Activated CD4-positive, alpha-beta T cell treated with anti-CD3 and anti-CD28 coated beads for 4 hours (primary cell): ENCODE data around the gene TSGA10IP.

Source experiments
- DNase-seq, 2 donors: peaks; one replicate each; pipeline ENCODE4 v3.0.0-alpha.2; 2020

Gene TSGA10IP

GRCh38 chr11:65918211-65919140 is 26.8 kb upstream of the TSGA10IP start, which contains the start of gene C11orf68:
TSS of gene C11orf68 (minus strand) at chr11:65919062. CDS start at chr11:65919031, 31 bp downstream.
- no peak for DNase-seq

- peak; percentile 99 to 100 for DNase-seq
These were observed 26.1 kb upstream of the TSGA10IP start, which contains the start of gene DRAP1 for GRCh38 chr11:65919141-65919572. TSS of gene DRAP1 (plus strand) at chr11:65919426. CDS start at chr11:65919502, 76 bp downstream.

- peak; percentile 62 to 71 for DNase-seq
These were observed 25.5 kb upstream of the TSGA10IP start for GRCh38 chr11:65919573-65920371.

GRCh38 chr11:65920372-65920802 is 24.9 kb upstream of the TSGA10IP start:
- no peak for DNase-seq

GRCh38 chr11:65921033-65921555 is 24.2 kb upstream of the TSGA10IP start:
- DNase-seq = no peak

GRCh38 chr11:65921876-65922275 is 23.4 kb upstream of the TSGA10IP start:
- DNase-seq = no peak

GRCh38 chr11:65922565-65922964 is 22.7 kb upstream of the TSGA10IP start:
- DNase-seq = no peak

- DNase-seq = no peak
These were observed 19.9 kb upstream of the TSGA10IP start for GRCh38 chr11:65925397-65925796.

GRCh38 chr11:65927904-65928397 is 17.3 kb upstream of the TSGA10IP start:
- DNase-seq = peak; percentile 74 to 75

- no peak for DNase-seq
These were observed 16.6 kb upstream of the TSGA10IP start for GRCh38 chr11:65928667-65929066.

GRCh38 chr11:65931773-65932557 is 13.3 kb upstream of the TSGA10IP start:
- no peak for DNase-seq

- DNase-seq = no peak
These were observed 12.7 kb upstream of the TSGA10IP start for GRCh38 chr11:65932558-65932919.

- no peak for DNase-seq
These were observed 11.3 kb upstream of the TSGA10IP start for GRCh38 chr11:65934014-65934413.

- DNase-seq = no peak
These were observed 7.5 kb upstream of the TSGA10IP start for GRCh38 chr11:65937766-65938165.

GRCh38 chr11:65941720-65942310 is 3.5 kb upstream of the TSGA10IP start:
- DNase-seq = no peak

- no peak for DNase-seq
These were observed 2.7 kb upstream of the TSGA10IP start for GRCh38 chr11:65942531-65942930.

- DNase-seq = no peak
These were observed 1.1 kb upstream of the TSGA10IP start for GRCh38 chr11:65944191-65944590.

- no peak for DNase-seq
These were observed 513 bp upstream of the TSGA10IP start for GRCh38 chr11:65944767-65945166.

GRCh38 chr11:65945941-65946558 is 770 bp downstream of the TSGA10IP start:
- no peak for DNase-seq

- DNase-seq = no peak
These were observed 1.4 kb downstream of the TSGA10IP start for GRCh38 chr11:65946655-65947054.

- DNase-seq = no peak
These were observed 1.9 kb downstream of the TSGA10IP start for GRCh38 chr11:65947133-65947532.
